NOMO-1 (cell line): Measurements from ENCODE around the gene TTC23.
"Not testable (repeated sequence)": the region's sequence is repeated elsewhere in the genome, so short reads cannot be mapped to it uniquely, and the experiment has no call there.

Experiments used
- DNase-seq, 2 experiments: peaks; one replicate each; lab custom pipeline; 2025; ENCODE audit not compliant: unreplicated experiment in 2 of 2; lab: John Stamatoyannopoulos, UW

The TTC23 gene

GRCh38 chr15:99250494-99250856 lies 1.1 kb upstream of the TTC23 start:
- no peak for DNase-seq

- DNase-seq, result no peak
Observed at GRCh38 chr15:99250001-99250400, 620 bp upstream of the TTC23 start.

GRCh38 chr15:99248000-99248715 lies 1.2 kb downstream of the TTC23 start:
- peak in 1 of 2 experiments; percentile 15 for DNase-seq

- DNase-seq, result no peak
Observed at GRCh38 chr15:99247062-99247461, 2.3 kb downstream of the TTC23 start.

- DNase-seq, result no peak
Observed at GRCh38 chr15:99244306-99244705, 5.1 kb downstream of the TTC23 start.

DNA sequence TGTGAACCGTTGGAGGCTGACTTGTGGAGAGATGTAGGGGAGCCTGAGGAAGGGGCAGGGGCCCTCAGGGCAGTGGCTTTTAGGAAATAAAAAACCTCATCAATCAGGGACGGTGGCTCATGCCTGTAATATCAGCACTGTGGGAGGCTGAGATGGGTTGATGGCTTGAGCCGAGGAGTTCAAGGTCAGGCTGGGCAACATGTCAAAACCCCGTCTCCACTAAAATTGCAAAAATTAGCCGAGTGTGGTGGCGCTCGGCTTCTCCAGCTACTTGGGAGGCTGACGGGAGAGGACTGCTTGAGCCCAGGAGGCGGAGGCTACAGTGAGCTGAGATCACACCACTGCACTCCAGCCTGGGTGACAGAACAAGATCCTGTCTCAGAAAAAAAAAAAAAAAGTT lies 7.6 kb downstream of the TTC23 start:
- no peak for DNase-seq

DNA sequence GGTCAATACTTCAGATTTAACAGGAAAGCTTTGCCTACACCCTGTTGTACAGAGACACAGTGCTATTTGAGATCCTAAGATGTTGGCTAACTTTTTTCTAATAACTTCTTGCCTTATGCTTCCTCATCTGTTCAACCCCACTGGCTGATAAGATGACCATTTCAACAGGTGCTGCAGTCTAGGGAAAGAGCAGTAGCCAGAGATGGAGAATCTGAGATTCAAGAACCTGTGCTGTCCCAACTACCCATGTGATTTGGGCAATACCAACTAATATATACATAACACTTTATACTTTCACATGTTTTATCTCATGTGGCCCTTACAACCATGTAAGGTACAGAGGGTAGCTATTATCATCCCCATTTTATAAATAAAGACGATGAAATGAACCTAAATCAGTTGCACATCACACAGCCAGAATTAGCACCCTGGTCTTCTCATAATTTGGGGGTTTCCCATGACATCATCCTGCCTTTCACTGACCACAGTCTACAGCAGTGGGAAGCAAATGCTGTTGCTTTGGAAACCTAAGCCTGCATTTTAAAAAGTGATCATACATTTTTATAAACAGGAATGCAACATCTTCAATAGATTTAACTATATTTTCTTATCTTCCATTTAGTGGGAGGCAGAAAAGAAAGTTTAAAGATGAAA lies 9.7 kb downstream of the TTC23 start:
- no peak for DNase-seq

GRCh38 chr15:99238849-99239248 lies 10.5 kb downstream of the TTC23 start:
- DNase-seq, result no peak

DNA sequence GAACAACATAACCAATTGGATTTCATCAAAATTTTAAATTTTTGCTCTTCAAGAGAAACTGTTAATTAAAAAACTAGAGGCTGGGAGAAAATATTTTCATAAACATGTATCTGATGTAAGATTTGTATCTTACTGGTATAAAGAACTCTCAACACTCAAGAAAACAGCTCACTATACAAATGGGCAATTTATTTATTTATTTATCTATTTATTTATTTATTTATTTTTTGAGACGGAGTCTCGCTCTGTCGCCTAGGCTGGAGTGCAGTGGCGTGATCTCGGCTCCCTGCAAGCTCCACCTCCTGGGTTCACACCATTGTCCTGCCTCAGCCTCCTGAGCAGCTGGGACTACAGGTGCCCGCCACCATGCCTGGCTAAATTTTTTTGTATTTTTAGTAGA lies 15.2 kb downstream of the TTC23 start:
- DNase-seq, result not testable (repeated sequence)

DNA sequence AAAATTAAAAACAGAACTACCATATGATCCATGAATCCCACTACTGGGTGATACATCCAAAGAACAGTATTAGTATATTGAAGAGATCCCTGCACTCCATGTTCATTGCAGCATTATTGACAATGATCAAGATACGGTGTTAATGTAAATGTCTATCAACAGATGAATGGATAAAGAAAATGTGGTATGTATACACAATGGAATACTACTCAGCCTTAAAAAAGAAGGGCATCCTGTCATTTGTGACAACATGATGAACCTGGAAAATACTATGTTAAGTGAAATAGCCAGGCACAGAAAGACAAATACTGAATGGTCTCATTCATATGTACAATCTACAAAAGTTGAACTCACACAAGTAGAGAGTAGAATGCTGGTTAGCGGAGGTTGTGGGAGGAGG lies 16.6 kb downstream of the TTC23 start:
- no peak for DNase-seq

- no peak for DNase-seq
Observed at GRCh38 chr15:99230867-99231266, 18.5 kb downstream of the TTC23 start.

DNA sequence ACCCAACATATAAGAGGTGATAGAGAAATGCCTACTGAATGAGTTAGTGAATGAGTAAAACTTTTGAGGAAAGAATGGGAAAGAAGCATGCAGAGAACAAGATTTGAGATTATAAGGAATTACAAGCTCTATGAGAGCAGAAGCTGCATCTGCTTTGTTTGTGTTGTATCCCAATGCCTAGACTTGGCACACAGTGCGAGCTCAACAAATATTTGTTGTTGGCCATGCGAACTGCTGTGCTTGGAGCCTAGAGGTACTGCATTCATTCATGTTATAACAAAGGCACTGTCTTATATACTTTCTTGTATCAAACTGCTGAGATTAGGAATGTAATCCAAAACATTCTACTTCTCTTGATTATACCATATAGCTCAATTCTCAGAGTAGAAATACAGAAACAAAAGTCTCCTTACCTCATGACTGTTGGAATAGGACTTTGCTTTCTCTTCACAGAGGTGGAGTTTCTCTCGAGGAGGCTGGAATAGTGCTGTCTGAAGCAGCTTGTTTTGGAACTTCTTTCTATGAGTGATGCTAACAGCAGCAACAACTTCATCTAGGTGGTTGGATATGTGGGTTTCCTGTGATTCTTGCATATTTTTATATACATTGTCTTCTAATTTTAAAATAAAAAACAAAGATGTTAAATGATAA lies 21.1 kb downstream of the TTC23 start:
- DNase-seq, result no peak

- no peak for DNase-seq
Observed at GRCh38 chr15:99226802-99227201, 22.6 kb downstream of the TTC23 start.

DNA sequence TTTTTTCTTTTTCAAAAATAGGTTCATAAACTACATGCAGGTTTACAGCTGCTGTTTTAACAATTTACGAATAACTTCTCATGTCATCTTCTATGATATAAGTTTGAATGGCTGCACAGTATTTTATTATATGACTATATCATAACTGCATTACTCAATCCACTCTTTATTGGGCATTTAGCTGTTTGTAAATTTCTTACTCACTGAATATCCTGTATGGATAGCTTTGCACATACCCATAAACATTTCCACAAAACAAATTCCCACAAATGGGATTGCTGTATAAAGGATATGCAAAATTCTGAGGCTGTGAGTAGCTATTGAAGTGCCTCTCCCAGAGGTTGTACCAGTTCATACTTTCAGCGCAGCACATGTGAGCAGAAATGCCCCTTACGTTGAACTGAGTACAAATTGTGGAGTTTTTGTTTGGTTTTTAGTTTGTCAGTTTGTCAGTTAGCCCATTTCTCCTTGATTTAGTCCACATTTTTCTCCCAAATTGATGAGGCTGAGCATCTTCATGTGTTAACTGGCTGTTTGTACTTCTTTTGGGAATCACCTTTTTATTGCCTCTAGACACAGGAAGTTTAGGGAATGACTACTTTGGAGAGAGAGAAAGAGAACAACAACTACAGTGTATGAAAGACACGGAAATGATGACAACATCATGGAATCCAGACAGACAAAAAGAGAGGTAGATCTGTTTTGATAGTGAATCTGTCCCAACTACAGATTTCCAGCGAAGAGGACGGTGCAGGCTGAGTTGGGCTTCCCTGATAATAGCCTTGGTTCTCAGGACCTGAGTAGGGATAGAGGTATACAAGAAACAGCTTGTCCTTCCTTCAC lies 24.8 kb downstream of the TTC23 start:
- DNase-seq, result no peak

- peak; percentile 13 to 49 for DNase-seq
Observed at GRCh38 chr15:99213187-99213811, 36.1 kb downstream of the TTC23 start.

DNA sequence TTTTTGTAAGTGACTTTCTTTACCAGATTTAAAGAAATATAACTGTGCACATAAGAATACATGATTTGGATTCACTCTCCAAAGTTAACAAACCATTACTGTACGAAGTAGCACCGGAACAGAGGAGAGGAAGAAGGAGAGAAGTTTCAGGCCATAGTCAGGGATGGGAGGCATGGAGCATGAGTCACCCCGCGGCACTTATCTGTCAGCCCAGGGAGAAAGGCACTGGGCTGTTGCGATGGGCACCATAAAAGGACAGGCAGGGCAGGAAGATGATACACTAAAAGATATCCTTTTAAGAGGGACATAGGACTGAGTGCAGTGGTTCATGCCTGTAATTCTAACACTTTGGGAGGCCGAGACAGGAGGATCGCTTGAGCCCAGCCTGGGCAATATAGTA lies 37.0 kb downstream of the TTC23 start:
- DNase-seq, result no peak

DNA sequence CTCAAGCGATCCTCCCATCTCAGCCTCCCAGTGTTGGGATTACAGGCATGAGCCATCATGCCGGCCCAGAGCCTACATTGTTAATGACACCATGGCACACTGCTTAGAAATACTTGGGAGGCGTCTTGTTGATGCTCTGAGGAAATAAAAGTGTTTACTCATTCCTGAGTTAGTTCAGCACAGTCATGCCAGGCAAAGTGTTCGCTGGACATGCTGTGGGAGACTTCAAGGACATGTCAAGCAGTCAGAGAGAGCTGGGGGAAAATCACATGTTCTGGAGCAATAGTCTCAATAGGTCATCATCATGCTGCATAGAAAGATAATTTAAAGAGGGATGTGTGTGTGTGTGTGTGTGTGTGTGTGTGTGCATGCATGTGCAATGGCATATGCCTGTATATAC lies 37.5 kb downstream of the TTC23 start:
- DNase-seq, result no peak

- no peak for DNase-seq
Observed at GRCh38 chr15:99210334-99210733, 39.0 kb downstream of the TTC23 start.

DNA sequence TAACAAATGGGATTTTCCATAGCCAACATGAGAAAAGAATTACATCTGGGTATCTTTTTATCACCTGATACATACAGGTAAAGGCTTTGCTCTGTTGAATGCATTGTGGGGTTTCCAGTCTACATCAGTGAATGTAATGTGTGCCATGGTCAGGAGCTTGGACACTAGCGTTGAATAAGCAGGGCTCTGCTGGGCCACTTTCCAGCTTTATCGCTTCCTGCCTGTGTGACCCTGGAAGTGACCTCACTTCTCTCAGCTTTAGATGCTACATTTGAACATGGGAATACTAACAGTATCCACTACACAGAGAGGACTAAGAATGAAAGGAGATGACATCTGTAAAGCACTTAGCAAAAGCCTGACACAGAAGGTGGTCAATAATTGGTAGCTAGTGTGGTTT lies 40.1 kb downstream of the TTC23 start:
- no peak for DNase-seq

DNA sequence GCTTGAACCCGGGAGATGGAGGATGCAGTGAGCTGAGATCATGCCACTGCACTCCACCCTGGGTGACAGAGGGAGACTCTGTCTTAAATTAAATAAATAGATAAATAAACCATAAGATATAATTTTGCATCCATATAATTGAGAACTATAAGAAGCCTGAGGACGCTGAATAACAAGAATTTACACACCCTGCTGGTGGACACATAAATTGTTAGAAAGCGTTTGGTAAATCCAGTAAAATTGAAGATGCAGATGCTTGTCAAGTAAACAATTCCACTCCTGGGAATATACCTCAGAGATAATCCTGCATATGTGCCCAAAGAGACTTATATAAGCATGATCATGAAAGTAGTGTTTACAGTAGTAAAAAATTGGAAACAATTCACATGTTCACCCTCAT lies 41.7 kb downstream of the TTC23 start:
- DNase-seq, result no peak

DNA sequence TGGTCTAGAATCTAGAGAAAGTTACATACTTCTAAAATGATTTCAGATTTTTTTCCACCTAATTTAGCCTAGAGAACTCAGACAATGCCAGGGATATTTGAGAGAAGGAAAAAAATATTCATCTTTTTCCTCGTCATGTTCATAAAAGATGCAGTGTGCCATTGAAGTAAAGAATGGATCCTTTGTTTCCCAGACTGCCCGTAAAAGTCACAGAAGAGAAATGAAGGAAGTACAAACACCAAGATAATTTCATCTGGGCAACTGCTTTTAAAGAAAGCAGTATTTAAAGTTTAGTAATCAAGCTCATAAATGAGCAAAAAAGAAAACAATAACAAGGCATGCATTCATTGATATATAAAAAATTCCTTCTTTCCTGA lies 47.2 kb downstream of the TTC23 start:
- DNase-seq, result no peak
